T-helper 22 cell (primary cell): ENCODE measurements around the gene CAP2.

Source experiments
- DNase-seq: peaks from one replicate; pipeline ENCODE4 v3.0.0-alpha.2; 2020; ENCODE audit warnings: low read depth

Gene CAP2, protein sequence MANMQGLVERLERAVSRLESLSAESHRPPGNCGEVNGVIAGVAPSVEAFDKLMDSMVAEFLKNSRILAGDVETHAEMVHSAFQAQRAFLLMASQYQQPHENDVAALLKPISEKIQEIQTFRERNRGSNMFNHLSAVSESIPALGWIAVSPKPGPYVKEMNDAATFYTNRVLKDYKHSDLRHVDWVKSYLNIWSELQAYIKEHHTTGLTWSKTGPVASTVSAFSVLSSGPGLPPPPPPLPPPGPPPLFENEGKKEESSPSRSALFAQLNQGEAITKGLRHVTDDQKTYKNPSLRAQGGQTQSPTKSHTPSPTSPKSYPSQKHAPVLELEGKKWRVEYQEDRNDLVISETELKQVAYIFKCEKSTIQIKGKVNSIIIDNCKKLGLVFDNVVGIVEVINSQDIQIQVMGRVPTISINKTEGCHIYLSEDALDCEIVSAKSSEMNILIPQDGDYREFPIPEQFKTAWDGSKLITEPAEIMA

DNA sequence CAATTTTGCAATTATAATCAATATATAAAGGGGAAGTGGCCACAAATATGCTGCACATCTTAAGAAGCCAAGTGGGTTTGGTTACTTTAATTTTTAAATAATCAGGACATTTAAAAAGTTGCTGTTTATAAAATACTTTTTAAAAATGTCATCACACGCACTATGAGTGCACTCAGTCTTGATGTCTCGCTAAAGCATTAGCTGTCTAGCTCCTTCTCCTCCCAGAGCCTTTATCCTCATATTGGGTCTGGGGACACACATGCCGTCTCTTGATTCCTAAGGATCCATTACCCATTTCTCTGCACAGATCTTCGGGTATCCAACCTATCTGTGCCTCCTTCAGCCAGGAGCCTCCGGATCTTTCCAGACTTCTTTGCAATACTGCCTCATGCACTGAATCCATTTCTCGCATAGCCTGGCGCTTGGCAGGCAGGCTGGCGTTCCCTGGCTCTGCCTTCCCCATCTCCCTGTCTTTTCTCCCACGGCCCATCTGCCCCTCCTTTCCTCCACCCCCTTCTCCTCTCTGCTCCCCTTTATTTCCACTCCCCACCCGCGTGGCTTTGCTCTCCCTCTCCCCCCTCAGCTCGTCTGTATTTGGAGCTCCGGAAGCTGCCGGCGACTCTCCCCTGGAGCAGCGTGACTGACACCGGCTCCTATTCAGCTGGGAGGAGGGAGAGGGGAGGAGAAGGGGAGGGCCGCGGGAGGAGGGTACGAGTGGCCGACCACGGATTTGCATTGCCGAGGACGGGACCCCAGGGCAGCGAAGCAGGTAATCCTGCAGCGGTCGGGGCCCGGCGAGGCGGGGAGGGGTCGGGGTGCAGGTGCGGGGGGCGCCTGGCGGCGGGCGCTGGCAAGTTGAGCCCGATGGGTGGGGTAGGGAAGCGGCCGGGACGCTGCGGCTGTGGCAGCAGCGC is at the start of gene CAP2:
Gene CAP2, plus strand, starts transcription at position 618 of the 914 bp plus-strand sequence. CDS start 27,961 bp downstream, outside the sequence.
- DNase-seq = no peak

DNA sequence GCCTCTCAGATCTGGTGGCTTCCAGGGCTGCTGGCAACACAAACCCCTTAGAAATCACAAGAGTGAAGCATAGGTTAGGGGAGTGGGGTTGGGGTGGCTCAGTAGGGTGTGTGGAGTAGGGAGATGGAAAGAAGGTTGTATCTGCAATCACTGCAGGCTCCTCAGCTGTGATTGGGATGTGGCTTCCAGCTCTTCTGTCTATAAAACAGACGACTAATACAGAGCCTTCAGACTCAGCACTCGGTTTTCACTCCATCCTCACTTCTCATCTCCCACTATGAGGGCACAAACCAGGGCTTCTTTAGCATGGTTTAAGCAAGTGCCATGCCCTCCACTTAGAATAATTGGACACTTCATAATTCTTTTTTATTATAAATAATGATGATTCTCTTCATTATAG is 46.4 kb upstream of the CAP2 start:
- no peak for DNase-seq

DNA sequence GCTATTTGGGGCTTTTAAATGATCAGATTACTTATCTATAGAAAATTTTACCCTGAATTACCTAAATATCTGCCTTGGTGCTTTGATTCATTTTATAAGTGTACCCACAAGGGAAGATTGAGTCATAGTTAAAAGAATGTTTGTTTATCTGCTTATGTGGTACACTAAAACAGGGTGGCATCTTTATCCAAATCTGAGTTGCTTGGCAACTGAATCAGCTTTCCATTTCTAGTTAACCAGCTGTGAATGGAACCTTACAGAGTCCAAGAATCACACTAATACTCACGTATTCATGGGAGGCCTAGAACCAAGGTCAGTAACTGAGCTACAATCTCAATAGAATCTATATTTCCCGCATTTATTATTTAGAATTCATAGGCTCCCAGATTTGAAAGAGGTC is 44.0 kb upstream of the CAP2 start:
- DNase-seq = no peak

DNA sequence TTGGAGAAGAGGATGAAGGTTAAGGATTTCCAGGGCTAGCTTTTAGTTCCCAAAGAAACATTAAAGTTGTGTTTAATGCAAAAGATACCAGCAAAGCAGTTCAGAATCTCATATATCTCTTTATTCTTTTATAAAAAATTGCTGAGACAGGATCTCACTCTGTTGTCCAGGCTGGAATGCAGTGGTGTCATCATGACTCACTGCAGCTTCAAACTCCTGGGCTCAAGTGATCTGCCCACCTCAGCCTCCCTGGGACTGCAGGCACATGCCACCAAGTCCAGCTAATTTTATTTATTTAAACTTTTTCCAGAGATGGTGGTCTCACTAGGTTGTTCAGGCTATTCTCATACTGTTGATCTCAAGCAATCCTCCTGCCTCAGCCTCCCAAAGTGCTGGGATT is 41.1 kb upstream of the CAP2 start:
- DNase-seq = no peak

DNA sequence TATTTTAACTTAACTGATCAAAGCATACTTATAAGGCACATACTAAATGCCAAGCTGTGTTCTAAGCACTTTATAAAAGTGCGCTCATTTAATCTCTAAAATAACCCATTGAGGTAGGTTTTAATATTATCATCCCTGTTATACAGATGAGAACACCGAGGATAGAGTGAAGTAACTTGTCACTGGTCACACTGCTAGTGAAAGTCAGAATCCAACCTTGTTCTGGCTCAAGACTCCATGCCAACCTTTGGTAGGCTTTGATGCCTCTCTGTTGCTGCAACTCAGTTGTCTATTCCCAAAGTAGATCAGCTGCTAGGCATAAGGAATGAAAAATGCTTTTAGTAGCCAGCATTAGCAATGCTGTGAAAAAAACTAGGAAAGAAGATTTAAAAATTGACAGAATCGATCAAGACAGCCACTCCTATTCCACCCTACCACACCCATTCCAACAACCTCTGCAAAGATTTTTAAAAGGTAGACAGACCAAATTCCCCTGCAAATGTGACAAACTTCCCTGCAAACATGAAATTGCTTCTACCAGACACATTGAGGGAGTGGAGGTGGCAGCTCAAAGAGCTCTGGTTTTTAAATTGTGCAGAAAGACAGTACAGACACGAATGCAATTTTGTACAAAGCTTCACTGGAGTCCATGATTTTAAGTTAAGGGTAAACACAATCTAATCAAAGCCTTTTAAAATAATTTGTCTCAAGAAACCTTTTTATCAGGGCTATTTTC is 39.8 kb upstream of the CAP2 start:
- DNase-seq = no peak

DNA sequence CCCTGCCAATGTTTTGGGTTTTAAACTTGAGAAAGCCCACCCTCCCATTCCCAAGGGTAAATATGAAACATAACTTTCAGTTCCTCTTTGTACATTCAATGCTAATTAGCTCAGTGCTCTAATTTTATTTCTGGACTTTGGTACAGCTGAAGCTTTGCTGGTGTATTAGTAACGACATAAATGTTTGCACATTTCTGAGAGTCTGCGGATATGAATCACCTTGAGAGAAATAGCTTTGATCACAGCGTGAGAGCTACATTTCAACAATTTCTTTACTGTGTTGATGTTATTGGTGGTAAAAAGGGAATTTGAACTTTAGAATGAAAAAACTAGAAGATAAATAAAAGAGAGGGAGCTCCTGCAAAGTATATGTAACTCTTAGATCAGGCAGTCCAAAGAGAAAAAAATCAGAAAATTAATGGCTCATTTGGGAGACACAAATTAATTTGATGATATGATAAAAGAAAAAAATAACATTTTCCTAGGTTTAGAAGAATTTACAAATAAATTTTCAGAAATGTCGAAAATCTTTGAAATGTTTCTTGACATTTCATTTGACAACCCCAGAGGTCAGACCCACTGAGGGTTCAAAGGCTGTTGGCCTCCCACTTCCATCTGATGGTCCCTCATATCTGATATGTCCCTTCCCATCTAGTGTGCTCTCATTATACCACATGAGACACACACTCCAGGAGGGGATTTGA is 38.5 kb upstream of the CAP2 start:
- no peak for DNase-seq

DNA sequence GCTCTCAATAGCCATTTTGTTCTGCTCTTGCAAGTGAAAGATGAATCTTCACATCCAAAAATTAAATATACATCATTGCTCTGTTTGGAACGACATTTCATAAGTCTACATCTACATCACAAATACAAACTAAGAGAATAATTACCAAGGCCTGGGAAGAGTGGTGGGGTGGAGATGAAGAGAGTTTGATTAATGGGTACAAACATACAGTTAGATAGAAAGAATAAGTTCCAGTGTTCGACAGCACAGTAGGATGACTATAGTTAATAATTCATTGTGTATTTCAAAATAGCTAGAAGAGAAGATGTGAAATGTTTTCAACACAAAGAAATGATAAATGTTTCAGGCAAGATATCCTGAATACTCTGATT is 38.0 kb upstream of the CAP2 start:
- no peak for DNase-seq

DNA sequence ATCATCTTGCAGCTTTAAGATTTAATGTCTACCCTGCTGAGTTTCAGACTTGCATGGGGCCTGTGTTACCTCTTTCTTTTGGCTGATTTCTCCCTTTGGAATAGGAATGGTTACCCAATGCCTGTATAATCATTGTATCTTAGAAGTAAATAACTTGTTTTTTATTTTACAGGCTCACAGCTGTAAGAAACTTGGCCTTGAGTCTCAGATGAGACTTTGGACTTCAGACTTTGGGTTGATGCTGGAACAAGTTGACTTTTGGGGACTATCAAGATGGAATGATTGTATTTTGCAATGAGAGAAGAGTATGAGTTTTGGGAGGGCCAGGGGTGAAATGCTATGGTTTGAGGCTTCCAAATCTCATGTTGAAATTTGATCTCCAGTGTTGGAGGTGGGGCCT is 34.9 kb upstream of the CAP2 start:
- DNase-seq = no peak

DNA sequence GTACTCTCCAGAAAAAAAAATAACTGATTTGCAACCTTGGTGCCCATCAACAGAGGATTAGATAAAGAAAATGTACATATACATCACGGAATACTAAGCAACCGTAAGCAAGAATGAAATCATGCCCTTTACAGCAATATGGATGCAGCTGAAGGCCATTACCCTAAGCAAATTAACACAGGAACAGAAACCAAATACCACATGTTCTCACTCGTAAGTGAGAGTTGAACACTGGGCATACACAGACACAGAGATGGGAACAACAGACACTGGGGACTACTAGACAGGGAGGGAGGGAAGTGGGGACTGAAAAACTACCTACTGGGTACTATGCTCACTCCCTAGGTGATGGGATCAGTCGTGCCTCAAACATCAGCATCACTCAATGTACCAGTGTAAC is 32.8 kb upstream of the CAP2 start:
- DNase-seq = no peak

DNA sequence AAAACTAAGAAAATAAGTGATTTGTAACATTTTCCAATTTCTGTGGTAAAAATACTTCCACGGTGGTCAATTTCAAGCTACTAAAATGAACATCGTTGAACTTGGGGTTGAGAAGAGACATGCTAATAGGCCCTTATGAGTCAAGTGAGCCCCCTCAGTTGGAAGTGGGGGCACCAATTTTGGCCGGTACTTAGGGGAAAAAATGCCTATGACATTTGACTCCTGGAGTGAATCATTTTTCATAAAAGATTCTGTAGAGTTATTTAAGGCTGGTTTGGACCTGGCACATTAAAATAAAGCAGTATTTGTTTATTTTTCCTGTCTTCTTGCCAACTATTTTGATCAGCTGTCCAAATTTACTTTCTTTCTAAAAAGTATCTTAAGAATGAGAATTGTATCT is 32.4 kb upstream of the CAP2 start:
- no peak for DNase-seq

DNA sequence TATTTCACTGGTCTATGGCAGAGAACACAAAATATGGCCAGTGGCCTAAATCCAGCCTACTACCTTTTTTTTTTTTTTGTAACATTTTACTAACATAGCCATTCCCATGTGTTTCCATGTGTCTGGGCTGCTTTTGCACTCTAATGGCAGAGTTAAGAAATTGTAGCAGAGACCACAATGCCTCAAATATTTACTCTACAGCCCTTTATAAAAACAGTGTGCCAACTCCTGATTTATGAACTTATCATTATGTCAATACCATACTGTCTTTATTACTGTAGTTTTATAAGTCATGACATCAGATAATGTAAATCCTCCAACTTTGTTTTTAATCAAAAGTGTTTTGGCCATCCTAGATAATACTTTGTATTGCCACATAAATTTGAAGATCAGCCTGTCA is 27.4 kb upstream of the CAP2 start:
- no peak for DNase-seq

DNA sequence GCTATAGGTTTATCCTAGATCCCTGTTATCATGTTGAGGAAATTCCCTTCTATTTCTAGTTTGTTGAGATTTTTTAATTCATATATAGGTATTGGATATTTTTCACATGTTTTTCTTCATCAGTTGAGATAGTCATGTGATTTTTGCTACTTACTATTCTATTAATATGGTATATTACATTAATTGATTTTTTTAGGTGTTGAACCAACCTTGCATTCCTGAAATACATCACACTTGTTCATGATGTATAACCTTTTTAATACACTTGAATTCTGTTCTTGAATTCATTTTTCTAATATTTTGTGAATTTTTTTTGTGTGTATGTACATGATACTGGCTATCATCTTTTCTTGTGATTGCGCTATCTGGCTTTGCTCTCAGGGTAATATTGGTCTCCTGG is 25.5 kb upstream of the CAP2 start:
- DNase-seq = no peak

DNA sequence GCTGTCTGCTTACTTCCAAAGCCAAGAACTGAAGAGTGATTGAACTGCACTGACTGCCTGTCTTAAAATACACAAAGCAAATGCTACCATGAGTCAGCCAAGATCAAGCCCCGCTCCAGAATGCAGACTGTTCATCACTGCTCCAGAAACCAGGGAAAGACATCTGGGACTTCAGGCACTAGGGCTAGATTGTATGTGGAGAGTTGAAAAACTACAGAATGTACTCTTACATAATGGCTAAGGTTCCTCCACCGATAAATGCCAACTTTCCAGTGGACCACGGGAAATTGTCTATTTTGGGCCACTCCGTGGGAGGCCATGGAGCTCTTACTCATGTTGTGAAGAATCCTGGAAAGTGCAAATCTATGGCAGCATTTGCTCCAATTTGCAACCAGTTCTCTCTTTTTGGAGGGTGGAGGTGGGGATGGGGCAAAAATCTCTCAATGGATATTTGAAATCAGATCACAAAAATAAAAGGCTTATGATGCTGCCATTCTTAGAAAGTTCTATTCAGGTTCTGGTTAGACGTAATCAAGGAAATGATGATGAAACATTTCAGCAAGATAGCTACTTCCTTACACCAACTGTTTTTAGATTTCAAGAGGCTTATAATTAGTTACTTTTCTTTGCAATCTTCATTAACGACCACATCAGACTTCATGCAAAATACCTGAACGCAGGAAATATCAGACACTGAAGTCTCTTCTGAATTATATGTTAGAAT is 11.8 kb upstream of the CAP2 start:
- DNase-seq = no peak

DNA sequence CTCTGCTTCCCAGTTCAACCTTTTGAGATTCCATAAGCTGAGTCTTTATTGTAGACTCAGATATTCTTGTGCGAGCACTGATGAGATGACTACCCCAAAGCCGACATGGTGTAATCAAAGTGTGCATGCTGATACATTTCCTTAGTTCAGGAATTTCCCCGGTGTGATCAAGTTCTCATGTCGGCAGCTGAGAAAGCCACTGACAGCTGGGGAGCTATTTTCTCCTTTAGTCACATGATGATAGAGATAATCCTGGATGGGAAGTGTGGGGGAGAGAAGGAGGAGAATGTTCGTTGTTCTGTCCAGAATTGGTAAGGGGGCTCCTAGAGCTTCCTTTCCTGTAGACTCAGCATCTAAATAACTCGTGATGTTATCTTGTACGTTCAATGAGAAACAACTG is 7.7 kb upstream of the CAP2 start:
- no peak for DNase-seq

DNA sequence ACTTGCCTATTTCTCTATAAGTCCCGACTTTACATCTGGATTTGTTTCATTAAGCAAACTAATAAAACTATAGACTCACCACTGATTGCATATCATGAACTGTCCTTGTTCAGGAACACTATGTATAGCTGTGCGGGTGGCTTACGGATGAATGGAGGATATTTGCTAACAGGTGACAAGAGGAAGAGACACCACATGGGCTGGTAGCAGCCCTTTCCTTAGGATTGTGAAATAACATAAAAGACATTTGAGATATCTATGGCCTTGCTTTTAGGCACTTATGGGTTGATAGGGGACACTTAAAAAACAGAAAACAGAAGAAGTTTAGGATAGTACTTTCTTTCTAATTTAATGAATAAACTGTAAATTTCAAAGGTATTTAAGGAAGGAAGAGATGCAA is 5.0 kb upstream of the CAP2 start:
- no peak for DNase-seq

DNA sequence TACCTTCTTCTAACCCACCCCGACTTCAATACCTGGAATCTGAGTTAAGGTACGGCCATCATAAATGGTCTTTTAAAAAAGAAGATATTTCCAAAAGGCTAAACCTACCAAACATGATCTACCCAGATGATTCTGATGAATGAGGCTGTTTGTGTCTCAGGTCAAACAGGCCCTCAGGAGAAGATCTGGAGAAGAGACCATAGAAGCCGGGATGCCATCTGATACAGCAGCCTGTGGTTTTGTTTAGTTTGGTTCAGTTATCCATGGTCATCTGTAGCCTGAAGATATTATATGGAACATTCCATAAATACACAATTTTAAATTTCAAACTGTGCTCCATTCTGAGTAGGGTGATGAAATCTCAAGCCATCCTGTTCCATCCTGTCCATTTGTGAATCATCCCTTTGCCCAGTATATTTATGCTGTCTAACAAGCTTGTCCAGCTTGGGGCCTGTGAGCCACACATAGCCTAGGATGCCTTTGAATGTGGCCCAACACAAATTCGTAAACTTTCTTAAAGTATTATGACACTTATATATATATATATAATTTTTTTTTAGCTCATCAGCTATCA is 4.0 kb upstream of the CAP2 start:
- no peak for DNase-seq

DNA sequence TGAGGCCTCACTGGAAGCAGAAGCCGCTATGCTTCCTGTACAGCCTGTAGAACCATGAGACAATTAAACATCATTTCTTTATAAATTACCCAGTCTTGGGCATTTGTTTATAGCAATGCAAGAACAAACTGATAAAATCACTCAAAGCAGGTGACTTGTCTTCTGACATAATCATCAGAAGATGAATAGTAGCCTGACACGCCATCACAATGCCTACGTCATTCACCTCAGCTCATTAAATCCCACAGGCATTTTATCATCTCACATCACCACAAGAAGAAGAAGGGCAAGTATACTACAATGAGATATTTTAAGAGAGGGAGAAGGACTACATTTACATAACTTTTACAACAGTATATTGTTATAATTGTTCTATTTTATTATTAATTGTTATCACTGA is 3.1 kb upstream of the CAP2 start:
- no peak for DNase-seq

DNA sequence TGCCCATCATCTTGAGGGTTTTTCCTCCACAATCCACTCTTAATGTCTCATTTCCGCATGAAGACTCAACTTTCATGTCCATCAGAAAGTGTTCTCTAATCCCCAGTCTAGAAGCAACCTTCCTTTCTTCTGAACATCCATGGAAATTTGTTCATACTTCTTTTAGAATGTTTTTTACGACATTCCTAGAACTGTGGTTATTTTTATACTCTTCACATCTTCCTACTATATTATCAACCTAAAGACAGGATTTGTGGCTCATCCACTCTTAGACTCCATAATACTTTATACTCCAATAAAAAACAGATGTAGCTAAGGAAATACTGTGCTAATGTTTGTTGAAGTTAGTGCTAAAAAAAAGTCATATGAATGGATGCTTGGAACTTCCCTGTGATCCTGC is 1.4 kb upstream of the CAP2 start:
- no peak for DNase-seq

DNA sequence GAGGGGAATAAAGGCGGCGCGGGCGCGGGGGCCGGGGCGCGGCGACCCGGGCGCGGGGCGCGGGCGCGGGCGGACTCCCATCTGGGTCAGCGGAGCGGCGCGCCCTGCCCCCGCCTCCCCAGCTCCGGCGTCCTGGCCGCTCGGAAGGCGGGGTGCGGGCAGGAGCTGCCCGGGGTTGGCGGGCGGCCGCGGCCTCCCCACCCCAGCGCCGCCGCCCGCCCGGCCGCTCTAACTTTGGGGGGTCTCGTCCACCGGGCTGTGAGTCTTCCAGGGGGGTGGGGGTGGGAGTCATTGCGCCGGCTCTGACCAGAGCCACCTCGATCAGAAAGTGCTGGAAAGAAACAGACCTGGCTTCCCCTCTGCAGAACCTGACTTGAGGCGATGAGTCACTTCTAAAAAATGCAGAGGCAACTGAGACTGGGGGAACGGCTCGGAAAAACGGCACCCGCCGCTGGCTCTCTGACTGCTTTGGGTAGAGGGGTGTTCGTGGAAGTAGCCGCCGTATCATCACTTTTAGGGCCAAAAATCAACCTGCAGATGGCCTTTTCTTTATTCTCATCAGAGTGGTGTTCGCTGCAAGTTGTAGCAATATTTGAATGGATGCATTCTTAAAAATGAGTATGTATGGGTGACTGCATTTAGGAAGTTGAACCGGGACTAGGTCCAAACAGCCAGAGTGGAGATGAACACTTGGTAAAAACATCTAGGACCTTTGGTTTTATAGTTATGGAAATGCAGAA is 667 bp downstream of the CAP2 start:
- no peak for DNase-seq

DNA sequence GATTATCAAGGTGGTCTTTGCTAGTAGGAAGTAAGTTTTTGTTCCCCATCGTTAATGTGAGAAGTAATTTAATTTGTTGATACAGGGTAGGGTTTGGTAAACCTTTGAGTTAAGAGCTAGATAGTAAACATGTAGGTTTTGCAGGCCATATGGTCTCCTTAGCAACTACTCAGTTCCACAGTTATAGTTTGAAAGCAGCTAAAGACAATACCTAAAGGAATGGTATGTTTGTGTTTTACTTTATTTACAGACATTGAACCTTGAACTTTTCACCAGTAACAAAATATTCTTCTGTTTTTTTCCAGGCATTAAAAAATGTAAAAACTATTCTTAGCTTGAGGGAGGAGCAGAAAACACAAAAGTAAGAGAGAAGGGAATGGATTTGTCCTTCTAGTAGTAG is 1.7 kb downstream of the CAP2 start:
- no peak for DNase-seq
